ENCODE results near the gene NDE1.

DNA sequence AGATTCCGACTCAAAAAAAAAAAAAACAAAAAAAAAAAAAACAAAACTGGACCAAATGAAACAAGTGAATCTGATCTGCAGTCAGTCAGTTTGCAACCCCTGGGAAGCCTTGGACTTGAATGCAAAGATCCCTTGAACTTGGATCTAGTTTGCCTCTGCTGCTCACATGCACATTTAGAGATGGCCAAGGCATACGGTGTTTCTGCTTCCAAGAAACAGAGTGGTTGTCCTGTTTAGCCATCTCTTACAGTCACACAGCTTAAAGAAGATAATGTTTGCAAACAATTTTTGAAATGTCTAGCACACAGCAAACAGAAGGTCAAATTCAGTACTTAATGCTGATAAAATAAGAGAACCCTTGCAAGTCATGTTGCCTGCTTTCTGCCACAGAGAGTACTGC lies 4.5 kb downstream of the NDE1 start:
- TF ChIP-seq CTCF (IDR thresholded peaks at IDR 0.05; ENCODE audit: low read length): no peak
- TF ChIP-seq EZH2 (IDR thresholded peaks at IDR 0.05; ENCODE audit: borderline replicate concordance, low read length): no peak
